IMR-90 (cell line): ENCODE data around the gene GAL3ST2. TPM values are rescaled to one million over a fixed set of nuclear protein-coding genes. Genes with fewer than 3 reads are reported as not detected.

Experiments used
- ATAC-seq: fragments of 200-7000 bp; cut with Tn5 transposase; 2 replicates; pipeline ENCODE4 v1.9.1; 2020; ENCODE audit warnings: low read depth, mild to moderate bottlenecking, moderate library complexity
- BruUV-seq: library from RNA; stranded (reverse); fragments of 400-500 nt; replicated peaks from 2 replicates; lab custom pipeline; 2021; lab: Mats Ljungman, UMichigan
- CTCF ChIA-PET: fragments of 300-600 bp; formaldehyde crosslinking; extraction: SDS; loops from one replicate; lab custom pipeline; 2021; ENCODE audit warnings: antibody characterized with exemption; lab: Yijun Ruan, JAX
- POLR2A ChIA-PET: fragments of 300-600 bp; sonication (Branson Sonifier 250); formaldehyde crosslinking; loops from one replicate; lab custom pipeline; 2022; ENCODE audit warnings: antibody characterized with exemption; ENCODE audit not compliant: unreplicated experiment; lab: Charles Lee
- DNase-seq: peaks from one replicate; pipeline ENCODE4 v3.0.0; 2013
- H2AFZ ChIP-seq: replicated peaks from 2 replicates; pipeline ENCODE3; 2013; ENCODE audit warnings: low read length, mild to moderate bottlenecking; ENCODE audit not compliant: poor library complexity
- H2AK5ac ChIP-seq: 2 replicates; pipeline ENCODE4 v1.6.1; 2013; ENCODE audit warnings: low read depth, low read length, inconsistent platforms
- H2AK9ac ChIP-seq: replicated peaks from 2 replicates; pipeline ENCODE3; 2013; ENCODE audit warnings: mild to moderate bottlenecking, low read depth, low read length, moderate library complexity; ENCODE audit not compliant: poor library complexity
- H2BK120ac ChIP-seq: 2 replicates; pipeline ENCODE4 v1.6.1; 2013; ENCODE audit warnings: low read depth, low read length, inconsistent platforms
- H2BK15ac ChIP-seq: 3 replicates; pipeline ENCODE4 v1.6.1; 2013; ENCODE audit warnings: low read depth, low read length, inconsistent platforms
- H2BK20ac ChIP-seq: 2 replicates; pipeline ENCODE4 v1.6.1; 2013; ENCODE audit warnings: low read depth, mild to moderate bottlenecking, inconsistent platforms, low read length, moderate library complexity
- H2BK5ac ChIP-seq: 2 replicates; pipeline ENCODE4 v1.6.1; 2013; ENCODE audit warnings: mild to moderate bottlenecking, low read depth, low read length, inconsistent platforms; ENCODE audit not compliant: poor library complexity, severe bottlenecking
- H3K14ac ChIP-seq: replicated peaks from 2 replicates; pipeline ENCODE4 v1.6.1; 2013; ENCODE audit warnings: low read depth, low read length, inconsistent platforms
- H3K18ac ChIP-seq: 2 replicates; pipeline ENCODE4 v1.6.1; 2013; ENCODE audit warnings: low read depth, low read length, control low read depth
- H3K23ac ChIP-seq: 2 replicates; pipeline ENCODE4 v1.6.1; 2013; ENCODE audit warnings: low read depth, low read length, inconsistent platforms
- H3K27ac ChIP-seq: 2 replicates; pipeline ENCODE4 v1.5.1; 2013; ENCODE audit warnings: mild to moderate bottlenecking, control low read depth, low read length; ENCODE audit not compliant: insufficient read depth
- H3K27me3 ChIP-seq: 2 replicates; pipeline ENCODE4 v1.6.1; 2013; ENCODE audit warnings: low read length; ENCODE audit not compliant: control insufficient read depth, insufficient read depth
- H3K36me3 ChIP-seq: 2 replicates; pipeline ENCODE4 v1.6.1; 2013; ENCODE audit warnings: low read length, mixed read lengths; ENCODE audit not compliant: control insufficient read depth, insufficient read depth
- H3K4ac ChIP-seq: 2 replicates; pipeline ENCODE4 v1.6.1; 2013; ENCODE audit warnings: low read depth, low read length, inconsistent platforms
- H3K4me1 ChIP-seq: 2 replicates; pipeline ENCODE4 v1.6.1; 2013; ENCODE audit warnings: low read length, mixed read lengths; ENCODE audit not compliant: control insufficient read depth, insufficient read depth
- H3K4me2 ChIP-seq: 2 replicates; pipeline ENCODE4 v1.6.1; 2013; ENCODE audit warnings: low read depth, mild to moderate bottlenecking, control low read depth, low read length, moderate library complexity
- H3K4me3 ChIP-seq: 2 replicates; pipeline ENCODE4 v1.5.1; 2013; ENCODE audit warnings: low read depth, mild to moderate bottlenecking, control low read depth, low read length, moderate library complexity; ENCODE audit not compliant: insufficient read depth
- H3K56ac ChIP-seq: 2 replicates; pipeline ENCODE4 v1.6.1; 2013; ENCODE audit warnings: low read length, inconsistent platforms; ENCODE audit not compliant: insufficient read depth; ENCODE audit errors: extremely low read depth
- H3K79me1 ChIP-seq, 2 experiments: 2 replicates each; pipeline ENCODE4 v1.6.1; 2013; ENCODE audit warnings: low read length in 2 of 2, inconsistent platforms in 1 of 2, low read depth in 1 of 2
- H3K9ac ChIP-seq: 2 replicates; pipeline ENCODE4 v1.6.1; 2013; ENCODE audit warnings: low read depth, low read length, control low read depth
- H3K9me1 ChIP-seq: 2 replicates; pipeline ENCODE4 v1.6.1; 2013; ENCODE audit warnings: low read length, inconsistent platforms; ENCODE audit not compliant: insufficient read depth
- H3K9me3 ChIP-seq: 2 replicates; pipeline ENCODE4 v1.6.1; 2013; ENCODE audit warnings: low read length; ENCODE audit not compliant: control insufficient read depth, insufficient read depth
- H4K20me1 ChIP-seq: 2 replicates; pipeline ENCODE4 v1.6.1; 2013; ENCODE audit warnings: low read length, inconsistent platforms; ENCODE audit not compliant: insufficient read depth
- H4K5ac ChIP-seq: 2 replicates; pipeline ENCODE4 v1.6.1; 2013; ENCODE audit warnings: mild to moderate bottlenecking, low read depth, low read length, control low read depth
- H4K8ac ChIP-seq, 2 experiments: 2 replicates each; pipeline ENCODE4 v1.6.1; 2013; ENCODE audit warnings: low read depth in 2 of 2, low read length in 2 of 2, control low read depth in 1 of 2, inconsistent platforms in 1 of 2
- H4K91ac ChIP-seq: 2 replicates; pipeline ENCODE4 v1.6.1; 2013; ENCODE audit warnings: low read depth, low read length, inconsistent platforms; ENCODE audit not compliant: insufficient read depth
- FOS ChIP-seq: fragments of 150-350 bp; IDR thresholded peaks from 2 replicates; pipeline ENCODE4 v1.6.1; 2016; ENCODE audit warnings: low read depth, low read length
- NFE2L2 ChIP-seq: fragments of 150-350 bp; IDR thresholded peaks from 2 replicates; pipeline ENCODE4 v1.6.1; 2016; ENCODE audit warnings: low read depth, mild to moderate bottlenecking, low read length
- POLR2A ChIP-seq: IDR thresholded peaks from 2 replicates; pipeline ENCODE4 v1.6.1; 2012; ENCODE audit warnings: mild to moderate bottlenecking, low read depth, low read length
- RCOR1 ChIP-seq: IDR thresholded peaks from 2 replicates; pipeline ENCODE4 v1.6.1; 2012; ENCODE audit warnings: mild to moderate bottlenecking, low read length, improper control_type of control experiment; ENCODE audit not compliant: insufficient replicate concordance
- RFX5 ChIP-seq: IDR thresholded peaks from 2 replicates; pipeline ENCODE4 v1.8.0; 2012; ENCODE audit warnings: low read depth, mild to moderate bottlenecking, low read length, moderate library complexity
- SMC3 ChIP-seq: fragments of 150-350 bp; IDR thresholded peaks from 2 replicates; pipeline ENCODE4 v1.6.1; 2016; ENCODE audit warnings: low read depth, mild to moderate bottlenecking, antibody characterized with exemption, low read length, moderate library complexity
- WGBS, 2 experiments: methylation state at CpG; one replicate each; pipeline versions ENCODE4 v1.1.5 to v1.1.7; 2013; ENCODE audit warnings: missing lambda C conversion rate in 2 of 2; ENCODE audit not compliant: insufficient read length in 1 of 2; ENCODE audit errors: extremely low coverage in 2 of 2; 5-methylcytosine and 5-hydroxymethylcytosine counted together
- dilution Hi-C: fragments of 300-500 bp; cut with HindIII; formaldehyde crosslinking; loops from one replicate; pipeline ENCODE4 v1.14.3; 2018; ENCODE audit warnings: low sequenced_read_pairs; ENCODE audit not compliant: unreplicated experiment
- in situ Hi-C: fragments of 300-500 bp; cut with MboI; formaldehyde crosslinking; loops from 3 replicates; pipeline ENCODE4 v1.14.3; 2019; ENCODE audit warnings: low sequenced_read_pairs, inconsistent platforms, mixed read lengths
- intact Hi-C: fragments of 100-400 bp; cut with micrococcal nuclease; formaldehyde crosslinking; loops from 2 replicates; pipeline ENCODE4 v1.10.0; 2022
- polyA plus RNA-seq, 3 experiments: library from polyadenylated mRNA; depleted of rRNA; stranded (reverse); fragments of >200 nt; gene quantifications; 2 replicates each; pipeline ENCODE4 v1.2.3, GENCODE V29; 2012; ENCODE audit warnings: low replicate concordance in 1 of 3
- total RNA-seq: library from RNA; depleted of rRNA; stranded (reverse); fragments of >200 nt; gene quantifications from 2 replicates; pipeline ENCODE4 v1.2.3, GENCODE V29; 2012
- TF ChIP-seq, protein P1 (sequence below): fragments of 150-350 bp; IDR thresholded peaks from 2 replicates; pipeline ENCODE4 v1.6.1; 2016; ENCODE audit warnings: low read depth, mild to moderate bottlenecking, low read length, moderate library complexity, borderline replicate concordance
- TF ChIP-seq, protein P2 (sequence below): fragments of 150-350 bp; IDR thresholded peaks from 2 replicates; pipeline ENCODE4 v1.6.1; 2017; ENCODE audit warnings: mild to moderate bottlenecking, antibody characterized with exemption, low read length, low read depth

GAL3ST2 gene
- total and polyA plus RNA-seq, 2 of the 4 experiments (the other 2 are of a cell fraction): 0.07 TPM; not detected in 1

DNA sequence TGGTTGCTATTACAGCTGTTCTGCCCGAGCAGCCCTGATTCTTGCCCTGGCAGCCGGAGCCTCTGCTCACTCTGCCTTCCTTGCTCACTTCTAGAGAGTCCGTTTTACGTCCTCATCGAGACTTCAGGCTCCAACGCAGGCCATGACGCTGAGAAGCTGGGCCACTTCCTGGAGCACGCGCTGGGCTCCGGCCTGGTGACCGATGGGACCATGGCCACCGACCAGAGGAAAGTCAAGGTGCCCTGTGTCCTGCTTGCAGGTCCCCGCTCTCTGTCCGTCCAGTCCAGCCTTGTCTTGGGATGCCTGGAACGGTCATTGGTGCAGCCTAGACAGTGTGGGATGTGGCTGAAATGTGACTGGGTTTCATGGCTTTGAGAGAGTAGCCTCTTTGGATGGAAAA lies 25.5 kb upstream of the GAL3ST2 start:
- peak overlapping the region; percentile 50 for H2AK9ac ChIP-seq
- POLR2A ChIA-PET: no interaction called here

More for the DNA sequence above, 25.5 kb upstream of the GAL3ST2 start:
- in situ Hi-C loops: no loop called here
- H2AK5ac ChIP-seq: no peak overlapping the region; the same call in 1 of the 2 replicates
- H3K27ac ChIP-seq: no peak overlapping the region
- no peaks in the 10 kb centered on the region for H3K9me1 ChIP-seq
- dilution Hi-C loops: no loop called here
- H2BK120ac ChIP-seq: no peak overlapping the region
- no peaks in the 10 kb centered on the region for H3K9me3 ChIP-seq
- no peak overlapping the region for H2BK15ac ChIP-seq
- no peak for ATAC-seq
- no peaks in the 10 kb centered on the region for H3K27me3 ChIP-seq
- H2AFZ ChIP-seq: no peak overlapping the region
- TF ChIP-seq, protein P1, sequence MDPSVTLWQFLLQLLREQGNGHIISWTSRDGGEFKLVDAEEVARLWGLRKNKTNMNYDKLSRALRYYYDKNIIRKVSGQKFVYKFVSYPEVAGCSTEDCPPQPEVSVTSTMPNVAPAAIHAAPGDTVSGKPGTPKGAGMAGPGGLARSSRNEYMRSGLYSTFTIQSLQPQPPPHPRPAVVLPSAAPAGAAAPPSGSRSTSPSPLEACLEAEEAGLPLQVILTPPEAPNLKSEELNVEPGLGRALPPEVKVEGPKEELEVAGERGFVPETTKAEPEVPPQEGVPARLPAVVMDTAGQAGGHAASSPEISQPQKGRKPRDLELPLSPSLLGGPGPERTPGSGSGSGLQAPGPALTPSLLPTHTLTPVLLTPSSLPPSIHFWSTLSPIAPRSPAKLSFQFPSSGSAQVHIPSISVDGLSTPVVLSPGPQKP: no peak
- TF ChIP-seq, protein P2, sequence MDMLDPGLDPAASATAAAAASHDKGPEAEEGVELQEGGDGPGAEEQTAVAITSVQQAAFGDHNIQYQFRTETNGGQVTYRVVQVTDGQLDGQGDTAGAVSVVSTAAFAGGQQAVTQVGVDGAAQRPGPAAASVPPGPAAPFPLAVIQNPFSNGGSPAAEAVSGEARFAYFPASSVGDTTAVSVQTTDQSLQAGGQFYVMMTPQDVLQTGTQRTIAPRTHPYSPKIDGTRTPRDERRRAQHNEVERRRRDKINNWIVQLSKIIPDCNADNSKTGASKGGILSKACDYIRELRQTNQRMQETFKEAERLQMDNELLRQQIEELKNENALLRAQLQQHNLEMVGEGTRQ: no peak
- TF ChIP-seq NFE2L2: no peak
- TF ChIP-seq RFX5: no peak
- TF ChIP-seq RCOR1: no peak
- TF ChIP-seq SMC3: no peak
- no peak for TF ChIP-seq POLR2A
- no peak for TF ChIP-seq FOS
- no TSS peak for BruUV-seq
- intact Hi-C loops: no loop called here
- H2BK5ac ChIP-seq: no peak overlapping the region
- H3K79me1 ChIP-seq: no peaks in the 10 kb centered on the region
- H3K4ac ChIP-seq: no peak overlapping the region
- H3K18ac ChIP-seq: no peak overlapping the region
- no peak overlapping the region for H3K9ac ChIP-seq
- H4K8ac ChIP-seq: no peak overlapping the region
- no peak overlapping the region for H4K91ac ChIP-seq
- no peak overlapping the region for H3K56ac ChIP-seq
- H3K14ac ChIP-seq: no peak overlapping the region
- H3K4me3 ChIP-seq: no peak overlapping the region
- no peak overlapping the region for H2BK20ac ChIP-seq
- DNase-seq: no peak
- no peak overlapping the region for H4K5ac ChIP-seq
- WGBS, 2 experiments: 97% methylated on average over 10 of the region's 15 CpGs; no CpG with 5 or more reads in 1 of the 2 experiments
- H3K36me3 ChIP-seq: peaks cover 46% of the 10 kb centered on the region
- no peak overlapping the region for H3K23ac ChIP-seq
- no peak overlapping the region for H3K4me2 ChIP-seq
- H3K4me1 ChIP-seq: no peaks in the 10 kb centered on the region
- CTCF ChIA-PET: no interaction called here
- no peaks in the 10 kb centered on the region; the same call in 1 of the 2 replicates for H4K20me1 ChIP-seq
